ENCODE measurements around the gene ADAMTS3. TPM values are rescaled to one million over a fixed set of nuclear protein-coding genes. Genes with fewer than 3 reads are reported as not detected.
"Not testable (repeated sequence)": the region's sequence is repeated elsewhere in the genome, so short reads cannot be mapped to it uniquely, and the experiment has no call there.

Gene ADAMTS3
- polyA plus RNA-seq, 2 of the 4 experiments (the other 2 are of a cell fraction): 0.03 TPM; not detected in 1

DNA sequence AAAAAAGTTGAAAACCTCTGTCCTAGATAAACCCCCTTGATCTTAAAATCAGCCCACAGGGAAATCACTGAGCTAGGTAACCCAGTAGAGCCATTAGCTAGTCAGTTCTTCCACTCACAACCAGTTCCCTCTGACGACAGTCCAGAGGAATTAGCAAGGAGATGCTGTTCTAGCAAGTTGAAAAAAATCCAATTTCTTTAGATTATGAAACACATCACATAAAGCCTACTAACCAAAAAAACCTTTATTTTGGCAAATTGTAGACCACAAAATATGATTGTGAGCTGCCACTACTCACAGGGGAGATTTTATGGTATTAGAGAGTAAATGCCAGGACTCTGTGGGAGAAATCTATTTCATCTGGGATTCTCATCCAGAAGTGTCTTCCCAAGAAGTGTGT lies 22.6 kb downstream of the ADAMTS3 start:
- Histone ChIP-seq H3K4me3 (no peak overlapping the region), H3K4me2 (no peak overlapping the region), H3K27ac (no peak overlapping the region), H3K4me1 (no peaks in the 10 kb centered on the region), H3K9me3 (no peaks in the 10 kb centered on the region)
- no peak for FAIRE-seq
- TF ChIP-seq RFX5 (IDR thresholded peaks at IDR 0.05): no peak
- no peak for TF ChIP-seq CEBPB (IDR thresholded peaks at IDR 0.05)
- no peak for TF ChIP-seq KDM5A (IDR thresholded peaks at IDR 0.05)
- ChIA-PET POLR2A (interaction anchor here (0.6 kb wide), 1 partner anchor 45 kb away, joined by 5 read pairs; no protein-coding TSS in a partner anchor), CTCF (interaction anchor here (0.6 to 0.7 kb wide), 2 partner anchors 23 to 853 kb away, joined by 3 to 4 read pairs; no protein-coding TSS in a partner anchor)
- DNase-seq (ENCODE audit: low read depth in 1 of 2, low spot score in 1 of 2): no peak
- WGBS (ENCODE audit: missing lambda C conversion rate): 20% methylated on average over 1 of the region's 1 CpG
- ATAC-seq: no peak

DNA sequence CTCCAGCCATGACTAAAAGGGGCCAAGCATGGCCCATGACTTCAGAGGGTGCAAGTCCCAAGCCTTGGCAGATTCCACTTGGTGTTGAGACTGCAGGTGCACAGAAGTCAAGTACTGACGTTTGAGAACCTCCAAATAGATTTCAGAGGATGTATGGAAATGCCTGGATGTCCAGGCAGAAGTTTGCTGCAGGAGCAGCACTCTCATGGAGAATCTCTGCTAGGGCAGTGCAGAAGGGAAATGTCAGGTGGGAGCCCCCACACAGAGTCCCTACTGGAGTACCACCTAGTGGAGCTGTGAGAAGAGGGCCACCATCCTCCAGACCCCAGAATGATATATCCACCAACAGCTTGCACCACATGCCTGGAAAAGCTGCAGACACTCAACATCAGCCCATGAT lies 28.3 kb downstream of the ADAMTS3 start:
- FAIRE-seq; H3K4me2 ChIP-seq; ATAC-seq; H3K4me1 ChIP-seq; DNase-seq (ENCODE audit: low read depth in 1 of 2, low spot score in 1 of 2); POLR2A ChIA-PET; H3K27ac ChIP-seq; CTCF ChIA-PET; H3K9me3 ChIP-seq; H3K4me3 ChIP-seq: not testable (repeated sequence)
- WGBS (ENCODE audit: missing lambda C conversion rate): no CpG with 5 or more reads among the region's 1 CpG

DNA sequence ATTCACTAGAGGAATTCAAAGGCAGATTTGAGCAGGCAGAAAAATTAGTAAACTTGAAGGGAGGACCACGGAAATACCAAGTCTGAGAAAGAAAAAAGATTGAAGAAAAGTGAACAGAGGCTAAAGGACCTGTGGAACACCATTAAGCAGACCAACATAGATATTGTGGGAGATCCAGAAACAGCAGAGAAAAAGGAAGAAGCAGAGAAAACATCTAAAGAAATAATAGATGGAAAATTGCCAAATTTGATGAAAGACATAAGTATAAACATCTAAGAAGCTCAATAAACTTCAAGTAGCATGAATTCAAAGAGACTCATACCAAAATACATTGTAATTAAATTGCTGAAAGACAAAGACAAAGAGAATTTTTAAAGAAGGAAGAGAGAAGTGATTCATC lies 31.0 kb downstream of the ADAMTS3 start:
- WGBS (ENCODE audit: missing lambda C conversion rate): 0% methylated on average over 1 of the region's 1 CpG
- no peak for TF ChIP-seq GATA3 (IDR thresholded peaks at IDR 0.05; ENCODE audit: borderline replicate concordance)
- no peak for TF ChIP-seq SREBF2 (IDR thresholded peaks at IDR 0.05)
- TF ChIP-seq NFE2L2 (conservative IDR thresholded peaks at IDR 0.05; ENCODE audit: low read length): no peak
- no peak for TF ChIP-seq POLR2A (IDR thresholded peaks at IDR 0.05; ENCODE audit: low read length)
- no peak for TF ChIP-seq FOSL2 (IDR thresholded peaks at IDR 0.05)
- TF ChIP-seq FOSL2 (CRISPR knock-in tag; IDR thresholded peaks at IDR 0.05): no peak
- no peak for TF ChIP-seq EHMT2 (IDR thresholded peaks at IDR 0.05; ENCODE audit: low read depth)
- TF ChIP-seq, protein P1, sequence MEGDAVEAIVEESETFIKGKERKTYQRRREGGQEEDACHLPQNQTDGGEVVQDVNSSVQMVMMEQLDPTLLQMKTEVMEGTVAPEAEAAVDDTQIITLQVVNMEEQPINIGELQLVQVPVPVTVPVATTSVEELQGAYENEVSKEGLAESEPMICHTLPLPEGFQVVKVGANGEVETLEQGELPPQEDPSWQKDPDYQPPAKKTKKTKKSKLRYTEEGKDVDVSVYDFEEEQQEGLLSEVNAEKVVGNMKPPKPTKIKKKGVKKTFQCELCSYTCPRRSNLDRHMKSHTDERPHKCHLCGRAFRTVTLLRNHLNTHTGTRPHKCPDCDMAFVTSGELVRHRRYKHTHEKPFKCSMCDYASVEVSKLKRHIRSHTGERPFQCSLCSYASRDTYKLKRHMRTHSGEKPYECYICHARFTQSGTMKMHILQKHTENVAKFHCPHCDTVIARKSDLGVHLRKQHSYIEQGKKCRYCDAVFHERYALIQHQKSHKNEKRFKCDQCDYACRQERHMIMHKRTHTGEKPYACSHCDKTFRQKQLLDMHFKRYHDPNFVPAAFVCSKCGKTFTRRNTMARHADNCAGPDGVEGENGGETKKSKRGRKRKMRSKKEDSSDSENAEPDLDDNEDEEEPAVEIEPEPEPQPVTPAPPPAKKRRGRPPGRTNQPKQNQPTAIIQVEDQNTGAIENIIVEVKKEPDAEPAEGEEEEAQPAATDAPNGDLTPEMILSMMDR (IDR thresholded peaks at IDR 0.05): no peak
- no peak for TF ChIP-seq JUNB (IDR thresholded peaks at IDR 0.05)
- no peak for TF ChIP-seq POLR2AphosphoS2 (conservative IDR thresholded peaks at IDR 0.05; ENCODE audit: low read length)
- TF ChIP-seq, protein P2, sequence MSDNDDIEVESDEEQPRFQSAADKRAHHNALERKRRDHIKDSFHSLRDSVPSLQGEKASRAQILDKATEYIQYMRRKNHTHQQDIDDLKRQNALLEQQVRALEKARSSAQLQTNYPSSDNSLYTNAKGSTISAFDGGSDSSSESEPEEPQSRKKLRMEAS (IDR thresholded peaks at IDR 0.05): no peak
- no peak for TF ChIP-seq FOXS1 (CRISPR knock-in tag; IDR thresholded peaks at IDR 0.05)
- no peak for TF ChIP-seq RARB (CRISPR knock-in tag; IDR thresholded peaks at IDR 0.05)
- TF ChIP-seq RCOR1 (IDR thresholded peaks at IDR 0.05; ENCODE audit: low read depth, low read length): no peak
- no peak for TF ChIP-seq ZNF302 (CRISPR knock-in tag; IDR thresholded peaks at IDR 0.05)
- TF ChIP-seq, protein P3, sequence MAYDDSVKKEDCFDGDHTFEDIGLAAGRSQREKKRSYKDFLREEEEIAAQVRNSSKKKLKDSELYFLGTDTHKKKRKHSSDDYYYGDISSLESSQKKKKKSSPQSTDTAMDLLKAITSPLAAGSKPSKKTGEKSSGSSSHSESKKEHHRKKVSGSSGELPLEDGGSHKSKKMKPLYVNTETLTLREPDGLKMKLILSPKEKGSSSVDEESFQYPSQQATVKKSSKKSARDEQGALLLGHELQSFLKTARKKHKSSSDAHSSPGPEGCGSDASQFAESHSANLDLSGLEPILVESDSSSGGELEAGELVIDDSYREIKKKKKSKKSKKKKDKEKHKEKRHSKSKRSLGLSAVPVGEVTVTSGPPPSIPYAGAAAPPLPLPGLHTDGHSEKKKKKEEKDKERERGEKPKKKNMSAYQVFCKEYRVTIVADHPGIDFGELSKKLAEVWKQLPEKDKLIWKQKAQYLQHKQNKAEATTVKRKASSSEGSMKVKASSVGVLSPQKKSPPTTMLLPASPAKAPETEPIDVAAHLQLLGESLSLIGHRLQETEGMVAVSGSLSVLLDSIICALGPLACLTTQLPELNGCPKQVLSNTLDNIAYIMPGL (CRISPR knock-in tag; IDR thresholded peaks at IDR 0.05; ENCODE audit: borderline replicate concordance): no peak
- no peak for TF ChIP-seq NR3C1 (IDR thresholded peaks at IDR 0.05)
- TF ChIP-seq HDAC2 (IDR thresholded peaks at IDR 0.05): no peak
- no peak for TF ChIP-seq RFX5 (IDR thresholded peaks at IDR 0.05)
- TF ChIP-seq HEYL (CRISPR knock-in tag; IDR thresholded peaks at IDR 0.05): no peak
- TF ChIP-seq, protein P4, sequence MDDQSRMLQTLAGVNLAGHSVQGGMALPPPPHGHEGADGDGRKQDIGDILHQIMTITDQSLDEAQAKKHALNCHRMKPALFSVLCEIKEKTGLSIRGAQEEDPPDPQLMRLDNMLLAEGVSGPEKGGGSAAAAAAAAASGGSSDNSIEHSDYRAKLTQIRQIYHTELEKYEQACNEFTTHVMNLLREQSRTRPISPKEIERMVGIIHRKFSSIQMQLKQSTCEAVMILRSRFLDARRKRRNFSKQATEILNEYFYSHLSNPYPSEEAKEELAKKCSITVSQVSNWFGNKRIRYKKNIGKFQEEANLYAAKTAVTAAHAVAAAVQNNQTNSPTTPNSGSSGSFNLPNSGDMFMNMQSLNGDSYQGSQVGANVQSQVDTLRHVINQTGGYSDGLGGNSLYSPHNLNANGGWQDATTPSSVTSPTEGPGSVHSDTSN (IDR thresholded peaks at IDR 0.05): no peak
- Histone ChIP-seq H3K9me3 (no peaks in the 10 kb centered on the region), H3K4me2 (no peak overlapping the region), H3K27ac (no peak overlapping the region), H3K4me3 (no peak overlapping the region), H3K4me1 (no peaks in the 10 kb centered on the region)
- ATAC-seq (no peak), FAIRE-seq (no peak), DNase-seq (ENCODE audit: low read depth in 1 of 2, low spot score in 1 of 2) (no peak)
- CTCF ChIA-PET: interaction anchor here (0.6 kb wide), 1 partner anchor 10 kb away, joined by 3 read pairs; no protein-coding TSS in a partner anchor
- POLR2A ChIA-PET: no interaction called here
